NB4 (cell line): ENCODE results near the gene OR13C8.

ENCODE experiments used
- CTCF ChIP-seq: IDR thresholded peaks from one replicate; pipeline ENCODE4 v1.5.1; 2012; ENCODE audit warnings: low read depth, low read length
- MAX ChIP-seq: IDR thresholded peaks from 2 replicates; pipeline ENCODE4 v1.6.1; 2011; ENCODE audit warnings: low read depth, low read length

- no peak for TF ChIP-seq CTCF
- no peak for TF ChIP-seq MAX
These were observed 6.5 kb downstream of the OR13C8 start for GRCh38 chr9:104575456-104575855.
